Suppressor macrophage treated with lipopolysaccharide for 4 hours (primary cell): ENCODE results near the gene PLXNC1.

Experiments
- DNase-seq: peaks from one replicate; pipeline ENCODE4 v3.0.0-alpha.2; 2020

Gene PLXNC1

DNA sequence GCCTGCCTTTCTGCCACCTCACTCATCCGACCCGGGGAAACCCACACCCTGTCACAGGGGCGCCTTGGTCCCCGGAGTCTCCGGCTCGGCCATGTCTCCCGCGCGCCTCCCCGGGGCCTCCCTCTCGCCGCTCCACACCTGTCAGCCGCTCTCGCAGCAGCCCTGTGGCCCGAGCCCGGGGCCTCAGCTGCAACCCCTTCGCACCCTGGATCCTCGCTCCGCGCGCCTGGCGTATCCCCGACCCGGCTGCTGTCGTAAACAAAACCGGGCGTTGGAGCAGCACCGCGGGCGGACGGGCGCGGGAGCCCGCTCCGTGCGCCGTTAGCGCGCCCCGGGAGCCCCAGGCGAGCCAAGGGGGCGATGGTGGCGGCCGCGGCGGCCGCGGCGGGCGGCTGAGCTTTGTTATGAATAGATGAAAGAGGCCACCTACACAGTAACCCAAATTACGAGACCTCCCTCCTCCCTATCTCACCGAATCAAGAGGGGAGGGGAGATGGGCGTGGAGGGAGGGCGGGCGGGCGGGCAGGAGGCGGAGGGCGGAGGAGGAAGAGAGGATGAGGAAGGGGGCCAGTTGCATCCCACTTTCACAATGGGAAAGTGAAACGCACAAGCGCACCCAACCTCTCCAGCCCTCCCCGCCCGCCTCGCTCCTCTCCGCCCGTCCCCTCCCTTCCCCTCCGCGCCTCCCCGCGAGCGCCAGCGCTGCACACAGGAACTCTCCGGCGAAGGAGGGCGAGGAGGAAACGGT is at the start of gene PLXNC1:
PLXNC1 (plus strand) TSS at position 587 of the 748 bp plus-strand sequence. CDS start 395 bp downstream, outside the sequence.
- DNase-seq, result peak; percentile 87

DNA sequence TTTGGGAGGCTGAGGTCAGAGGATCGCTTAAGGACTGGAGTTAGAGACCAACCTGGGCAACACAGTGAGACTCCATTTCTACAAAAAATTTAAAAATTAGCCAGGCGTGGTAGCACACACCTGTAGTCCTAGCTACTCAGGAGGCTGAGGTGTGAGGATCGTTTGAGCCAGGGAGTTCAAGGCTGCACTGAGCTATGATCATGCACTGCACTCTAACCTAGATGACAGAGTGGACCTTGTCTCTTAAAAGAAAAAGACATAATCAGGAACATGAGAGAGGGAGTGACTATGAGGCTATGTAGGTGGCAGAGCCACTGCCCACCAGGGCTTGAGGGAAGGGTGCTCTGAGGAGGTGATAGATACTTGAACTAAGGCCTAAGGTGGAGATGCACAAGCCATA is 49.2 kb upstream of the PLXNC1 start:
- no peak for DNase-seq

- no peak for DNase-seq
Measured at GRCh38 chr12:94099632-94100031, 48.7 kb upstream of the PLXNC1 start.

GRCh38 chr12:94100211-94100627 is 48.2 kb upstream of the PLXNC1 start:
- DNase-seq, result no peak

- peak; percentile 81 for DNase-seq
Measured at GRCh38 chr12:94100990-94101737, 47.2 kb upstream of the PLXNC1 start.

DNA sequence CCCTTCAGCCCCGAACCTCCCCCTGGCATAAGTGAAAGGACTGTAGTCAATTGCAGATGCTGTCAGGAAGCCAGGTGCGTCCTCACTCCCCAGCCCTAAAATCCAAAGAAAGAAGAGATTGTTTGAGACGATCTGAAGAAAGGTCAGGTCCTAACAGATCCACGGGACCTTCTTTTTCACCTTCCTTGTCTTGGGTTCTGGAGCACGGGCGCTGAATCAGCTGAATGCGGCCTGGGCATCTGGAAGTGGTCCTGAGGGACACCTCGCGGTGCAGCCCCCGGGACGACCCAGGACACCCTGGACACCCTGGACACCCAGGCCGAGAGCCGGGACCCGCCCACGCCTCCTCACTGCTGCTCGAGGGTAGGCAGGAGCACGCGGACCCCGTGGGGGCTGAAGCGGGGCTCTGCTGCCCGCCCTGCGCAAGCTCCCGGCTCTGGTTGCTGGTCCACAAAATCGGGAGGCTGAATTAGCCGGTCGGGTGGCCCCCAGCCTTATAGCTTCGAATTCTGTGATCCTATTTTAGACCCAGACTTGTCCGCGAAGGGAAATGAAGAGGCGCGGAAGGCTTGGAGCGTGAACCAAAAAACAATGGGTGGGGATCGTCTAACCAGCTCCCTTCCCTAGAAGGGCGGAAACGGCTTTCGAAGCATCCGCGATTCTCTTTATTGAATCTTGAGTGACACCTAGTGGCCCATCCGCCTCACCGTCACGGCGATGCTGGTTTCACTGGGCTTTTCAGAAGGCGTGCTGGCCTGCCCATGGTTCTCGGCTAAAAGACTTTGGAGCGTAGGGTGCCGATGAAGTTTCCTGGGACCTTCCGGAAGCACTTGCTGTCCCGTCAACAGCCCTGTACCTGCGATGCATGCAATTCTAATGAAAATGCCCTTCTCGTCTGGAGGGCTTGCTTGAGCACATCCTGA is 46.4 kb upstream of the PLXNC1 start:
- DNase-seq, result peak; percentile 93

GRCh38 chr12:94103986-94104385 is 44.4 kb upstream of the PLXNC1 start:
- DNase-seq, result peak; percentile 25

DNA sequence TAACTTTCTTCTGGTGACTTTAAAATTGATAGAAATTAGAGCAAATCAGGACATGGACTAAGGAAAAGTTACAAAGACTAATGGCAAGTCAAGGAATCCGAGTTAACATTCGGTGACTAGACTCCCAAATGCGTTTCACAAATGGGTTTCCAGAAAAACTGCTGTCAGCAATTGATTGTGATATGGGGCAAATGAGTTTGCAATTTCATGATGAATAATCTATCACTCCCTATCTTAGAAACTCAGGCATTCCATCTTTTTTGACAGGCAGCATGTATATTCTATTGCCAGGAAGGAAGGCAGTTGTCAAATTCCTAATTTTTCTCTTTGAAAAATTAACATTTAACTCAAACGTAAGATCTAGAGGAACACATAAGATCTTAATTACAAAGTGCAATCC is 40.5 kb upstream of the PLXNC1 start:
- DNase-seq, result no peak

DNA sequence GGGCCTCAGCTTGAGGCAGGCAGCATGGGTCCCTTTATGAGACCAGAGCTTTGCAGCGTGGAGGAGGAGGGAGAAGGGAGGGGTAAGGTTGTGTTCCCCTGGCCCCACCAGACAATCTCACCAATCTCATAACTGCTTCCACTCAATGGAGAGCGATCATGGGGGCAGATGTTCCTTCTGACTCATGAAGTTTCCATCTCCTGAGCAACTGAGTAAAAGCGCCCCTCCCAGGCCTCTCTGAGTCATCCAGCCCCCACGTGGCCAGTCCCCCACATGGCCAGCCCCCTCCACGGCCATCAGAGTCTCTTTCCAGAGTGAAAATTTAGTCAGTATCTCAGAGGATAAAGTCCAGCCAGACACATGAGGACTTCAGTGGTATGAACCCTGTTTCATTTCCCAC is 39.2 kb upstream of the PLXNC1 start:
- peak; percentile 37 for DNase-seq

GRCh38 chr12:94110258-94110657 is 38.1 kb upstream of the PLXNC1 start:
- no peak for DNase-seq

GRCh38 chr12:94111302-94111701 is 37.1 kb upstream of the PLXNC1 start:
- DNase-seq, result no peak

DNA sequence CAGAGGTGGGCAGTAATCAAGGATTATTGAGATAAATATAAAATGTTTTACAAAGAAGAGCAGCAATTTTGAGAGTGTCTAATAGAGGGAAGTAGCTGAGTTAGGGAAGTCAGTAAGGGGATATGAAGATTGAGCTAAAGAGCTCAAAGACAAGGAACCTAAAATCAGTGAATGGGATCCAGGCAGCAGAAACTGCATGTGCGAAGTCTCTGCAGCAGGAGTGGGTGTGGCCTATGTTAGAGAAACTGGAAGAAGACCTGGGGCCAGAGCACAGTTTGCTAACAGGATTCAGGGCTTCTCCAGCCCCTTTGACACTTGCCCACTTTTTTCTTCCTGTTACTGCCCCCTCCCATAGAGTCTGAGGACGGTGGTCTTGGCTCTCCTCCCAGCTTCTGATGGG is 36.3 kb upstream of the PLXNC1 start:
- peak; percentile 61 for DNase-seq

DNA sequence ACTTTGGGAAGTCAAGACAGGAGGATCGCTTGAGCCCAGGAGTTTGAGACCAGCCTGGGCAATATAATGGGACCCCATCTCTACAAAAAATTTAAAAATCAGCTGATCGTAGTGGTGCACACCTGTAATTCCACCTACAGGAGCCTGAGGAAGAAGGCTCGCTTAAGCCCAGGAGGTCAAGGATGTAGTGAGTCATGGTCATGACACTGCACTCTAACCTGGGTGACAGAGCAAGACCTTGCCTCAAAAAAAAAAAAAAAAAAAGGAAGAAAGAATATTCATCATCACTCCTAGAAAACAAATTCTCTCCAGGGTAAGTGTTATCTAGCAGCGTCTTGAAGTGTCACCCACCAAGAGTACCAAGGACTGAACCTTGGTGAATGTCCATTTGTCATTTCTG is 34.2 kb upstream of the PLXNC1 start:
- DNase-seq, result no peak

DNA sequence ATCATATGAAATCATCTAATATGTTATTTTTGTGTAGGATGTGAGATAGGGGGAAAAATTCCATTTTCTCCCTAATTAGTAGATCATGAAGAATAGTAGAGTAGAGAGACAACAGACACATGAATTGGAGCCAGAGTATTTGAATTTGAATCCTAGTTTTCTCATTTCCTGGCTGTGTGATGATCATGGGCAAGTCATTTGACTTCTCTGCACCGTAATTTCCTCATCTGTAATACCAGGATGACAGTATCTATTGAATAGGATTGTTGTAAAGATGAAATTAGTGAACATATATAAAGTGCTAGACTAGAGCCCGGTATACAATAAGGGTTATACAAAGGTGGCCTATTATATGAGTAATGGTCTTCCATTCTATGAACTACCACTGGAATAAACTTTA is 32.2 kb upstream of the PLXNC1 start:
- DNase-seq, result no peak

- peak; percentile 32 for DNase-seq
Measured at GRCh38 chr12:94121886-94122285, 26.5 kb upstream of the PLXNC1 start.

DNA sequence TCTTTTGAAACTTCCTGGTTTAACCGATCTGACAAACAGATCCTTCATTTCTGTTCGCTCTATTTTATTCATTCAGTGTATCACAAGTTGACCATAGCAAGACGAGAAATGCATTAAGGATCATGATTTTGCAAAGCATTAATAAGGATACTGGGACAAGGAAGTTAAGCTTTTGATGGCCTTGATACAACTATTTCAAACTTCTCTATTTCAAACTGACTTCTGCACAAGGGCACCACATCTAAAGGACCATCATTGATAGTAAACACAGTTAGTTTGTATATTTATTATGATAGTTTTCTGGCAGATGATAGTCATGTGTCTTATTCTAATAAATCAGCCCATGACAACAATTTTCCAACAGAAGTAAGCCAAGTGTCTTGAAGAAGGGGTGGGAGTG is 25.8 kb upstream of the PLXNC1 start:
- DNase-seq, result peak; percentile 31

GRCh38 chr12:94123127-94123526 is 25.2 kb upstream of the PLXNC1 start:
- peak; percentile 58 for DNase-seq

GRCh38 chr12:94126067-94126466 is 22.3 kb upstream of the PLXNC1 start:
- DNase-seq, result peak; percentile 70

DNA sequence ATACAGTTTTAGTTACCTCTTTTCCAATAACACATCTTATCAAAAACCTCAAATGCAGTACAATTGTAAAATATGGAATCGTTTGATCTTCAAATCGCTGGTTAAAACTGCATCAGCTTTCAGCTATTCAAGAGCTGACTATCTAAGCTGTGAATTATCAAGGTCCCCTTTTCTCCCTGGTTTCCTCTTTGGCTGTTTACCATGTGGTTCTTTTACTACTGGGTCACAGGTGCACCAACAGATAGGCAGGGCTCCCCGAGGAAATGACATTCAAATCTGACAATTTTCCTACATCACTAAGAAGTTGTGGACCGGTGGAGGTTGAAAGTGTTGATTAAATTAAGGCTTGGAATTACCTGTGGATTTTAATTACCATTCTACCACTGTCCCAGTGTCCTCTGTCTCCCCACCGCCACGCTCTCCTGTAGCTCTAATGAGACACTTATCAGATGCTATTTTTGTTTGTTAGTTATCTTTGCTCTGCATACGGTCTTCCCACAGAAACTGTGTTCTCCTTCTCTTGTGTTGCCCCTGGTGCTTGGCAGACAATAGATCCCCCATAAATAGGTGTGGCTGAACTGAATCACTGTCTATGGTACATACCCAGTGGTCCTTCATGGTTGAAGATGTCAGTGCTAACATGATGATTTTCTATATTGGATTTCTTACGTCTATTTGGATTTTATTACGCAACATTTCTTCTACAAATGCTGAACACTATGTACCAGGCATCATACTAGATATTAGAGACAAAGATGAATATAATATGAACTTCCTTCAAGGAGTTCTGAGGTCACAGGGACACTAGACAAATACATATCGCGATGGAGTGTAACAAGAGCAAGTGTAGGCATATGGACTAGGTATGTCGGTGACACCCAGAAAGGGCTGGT is 20.9 kb upstream of the PLXNC1 start:
- no peak for DNase-seq

DNA sequence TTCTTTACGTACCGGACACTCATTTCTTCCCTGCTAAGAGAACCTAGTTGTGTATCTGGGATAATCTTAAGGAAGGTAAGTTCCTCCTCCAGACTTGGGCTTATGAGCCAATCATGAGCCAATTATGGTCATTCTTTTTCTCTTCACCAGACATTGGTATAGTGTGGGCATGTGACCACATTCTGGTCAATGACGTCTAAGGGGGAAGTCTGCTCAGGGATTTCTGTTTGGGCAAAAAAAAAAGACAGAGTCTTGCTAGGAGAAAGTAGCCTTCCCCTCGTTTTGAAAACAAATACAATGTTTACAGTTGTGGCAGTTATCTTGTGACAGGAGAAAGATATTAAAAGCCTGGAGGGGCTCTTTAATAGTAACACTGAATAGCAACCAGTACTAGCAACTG is 20.1 kb upstream of the PLXNC1 start:
- no peak for DNase-seq

DNA sequence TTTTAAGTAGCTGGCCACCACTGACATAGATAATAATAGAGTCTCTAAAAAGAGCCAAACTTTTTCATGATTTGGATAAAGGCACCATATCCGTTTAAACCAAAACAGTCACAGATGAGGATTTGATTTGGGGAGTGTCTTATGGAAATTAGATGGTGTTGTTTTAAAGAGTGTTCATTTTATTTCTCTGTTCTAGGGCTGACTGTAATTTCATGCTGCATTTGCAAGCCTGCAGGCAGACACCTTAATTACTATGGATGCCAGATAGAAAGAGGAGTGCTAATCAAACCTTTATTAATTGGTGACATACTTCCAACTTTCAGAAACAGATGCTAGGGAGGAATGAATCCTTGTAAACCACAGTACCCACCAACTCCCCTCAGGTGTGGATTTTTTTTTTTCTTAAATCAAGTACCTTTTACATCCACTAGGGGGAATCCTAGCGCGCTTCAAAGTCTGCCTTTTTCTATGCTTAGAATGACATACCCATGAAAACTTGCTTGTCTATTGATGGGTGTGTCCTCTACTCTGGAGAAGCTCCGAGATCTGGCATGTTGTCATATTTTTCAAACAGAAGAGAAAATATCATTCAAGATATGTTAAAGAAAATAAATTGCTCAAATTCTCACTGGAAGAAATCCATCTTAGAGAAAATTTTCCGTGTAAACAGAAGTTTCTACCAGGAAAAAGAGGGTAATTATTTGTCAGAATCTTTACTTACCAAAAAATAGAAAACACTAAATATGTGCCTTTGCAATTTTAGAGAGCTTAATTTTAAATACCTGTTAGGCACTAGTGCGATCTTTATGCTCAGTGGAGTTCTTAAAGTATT is 14.2 kb upstream of the PLXNC1 start:
- peak; percentile 71 for DNase-seq
